Fibroblast of lung (primary cell): ENCODE results near the gene MTHFSD. TPM values are rescaled to one million over a fixed set of nuclear protein-coding genes. Genes with fewer than 3 reads are reported as not detected.

Experiments used
- DNase-seq, 2 donors: peaks; one replicate each; pipeline versions ENCODE4 v3.0.0 to v3.0.0-alpha.2; 2010; ENCODE audit warnings: low read depth in 2 of 2
- H2AFZ ChIP-seq: 2 replicates; pipeline ENCODE4 v1.5.1; 2012; ENCODE audit warnings: low read length, control low read depth, inconsistent platforms
- H3K27ac ChIP-seq: 2 replicates; pipeline ENCODE4 v1.5.1; 2011; ENCODE audit warnings: low read length, control low read depth; ENCODE audit not compliant: insufficient read depth
- H3K27me3 ChIP-seq: 2 replicates; pipeline ENCODE4 v1.5.1; 2011; ENCODE audit warnings: mild to moderate bottlenecking, low read length; ENCODE audit not compliant: control insufficient read depth, insufficient read depth
- H3K36me3 ChIP-seq: 2 replicates; pipeline ENCODE4 v1.5.1; 2011; ENCODE audit warnings: low read length; ENCODE audit not compliant: control insufficient read depth, insufficient read depth
- H3K4me1 ChIP-seq: 2 replicates; pipeline ENCODE4 v1.5.1; 2011; ENCODE audit warnings: low read length; ENCODE audit not compliant: control insufficient read depth, insufficient read depth; ENCODE audit errors: extremely low read depth
- H3K4me2 ChIP-seq: 2 replicates; pipeline ENCODE4 v1.5.1; 2011; ENCODE audit warnings: low read length, control low read depth; ENCODE audit not compliant: insufficient read depth; ENCODE audit errors: extremely low read depth
- H3K4me3 ChIP-seq, 4 experiments: fragments of 200-600 bp in 1 of 4; sonication (generic) in 1 of 4; replicated peaks in 1 of 4; 2 replicates each; pipeline ENCODE4 v1.5.1; 2011 to 2016; ENCODE audit warnings: low read length in 4 of 4, low read depth in 3 of 4, mild to moderate bottlenecking in 3 of 4, control low read depth in 2 of 4, inconsistent platforms in 1 of 4, mixed read lengths in 1 of 4; ENCODE audit not compliant: insufficient read depth in 1 of 4; ENCODE audit errors: control extremely low read depth in 1 of 4
- H3K79me2 ChIP-seq: 2 replicates; pipeline ENCODE4 v1.5.1; 2012; ENCODE audit warnings: mild to moderate bottlenecking, low read length, inconsistent platforms; ENCODE audit not compliant: control insufficient read depth, insufficient read depth
- H3K9ac ChIP-seq: 2 replicates; pipeline ENCODE4 v1.5.1; 2011; ENCODE audit warnings: mild to moderate bottlenecking, low read length, control low read depth; ENCODE audit not compliant: insufficient read depth
- H3K9me3 ChIP-seq: 2 replicates; pipeline ENCODE4 v1.5.1; 2012; ENCODE audit warnings: low read depth, low read length; ENCODE audit not compliant: control insufficient read depth, insufficient read depth
- H4K20me1 ChIP-seq: 2 replicates; pipeline ENCODE4 v1.5.1; 2011; ENCODE audit warnings: low read length; ENCODE audit not compliant: control insufficient read depth, insufficient read depth; ENCODE audit errors: extremely low read depth
- EZH2 ChIP-seq: IDR thresholded peaks from 2 replicates; pipeline ENCODE4 v1.5.1; 2012; ENCODE audit warnings: low read length, control low read depth, mild to moderate bottlenecking; ENCODE audit errors: missing control alignments
- polyA plus RNA-seq, 2 donors: library from polyadenylated mRNA; depleted of rRNA in 1 of 2; stranded (reverse) in 1 of 2; unstranded in 1 of 2; fragments of >200 nt; gene quantifications; 2 replicates each; pipeline ENCODE4 v1.2.1, GENCODE V29; 2011 to 2012; ENCODE audit warnings: missing spikeins in 1 of 2
- total RNA-seq: library from RNA; depleted of rRNA; stranded (reverse); fragments of >200 nt; gene quantifications from 2 replicates; pipeline ENCODE4 v1.2.1, GENCODE V29; 2014
- TF ChIP-seq, protein P1 (sequence below), 2 donors: IDR thresholded peaks in 1 of 2; conservative IDR thresholded peaks in 1 of 2; 1 replicate in 1 of 2; 2 replicates in 1 of 2; pipeline ENCODE4 v1.5.1; 2011 to 2012; ENCODE audit warnings: low read length in 2 of 2, control low read depth in 1 of 2, inconsistent platforms in 1 of 2, low read depth in 1 of 2, mild to moderate bottlenecking in 1 of 2

Gene MTHFSD
- total and polyA plus RNA-seq, 2 donors (not counting 1 experiment from before 2014, with no cell fraction given) = 13.1 to 19.3 TPM

DNA sequence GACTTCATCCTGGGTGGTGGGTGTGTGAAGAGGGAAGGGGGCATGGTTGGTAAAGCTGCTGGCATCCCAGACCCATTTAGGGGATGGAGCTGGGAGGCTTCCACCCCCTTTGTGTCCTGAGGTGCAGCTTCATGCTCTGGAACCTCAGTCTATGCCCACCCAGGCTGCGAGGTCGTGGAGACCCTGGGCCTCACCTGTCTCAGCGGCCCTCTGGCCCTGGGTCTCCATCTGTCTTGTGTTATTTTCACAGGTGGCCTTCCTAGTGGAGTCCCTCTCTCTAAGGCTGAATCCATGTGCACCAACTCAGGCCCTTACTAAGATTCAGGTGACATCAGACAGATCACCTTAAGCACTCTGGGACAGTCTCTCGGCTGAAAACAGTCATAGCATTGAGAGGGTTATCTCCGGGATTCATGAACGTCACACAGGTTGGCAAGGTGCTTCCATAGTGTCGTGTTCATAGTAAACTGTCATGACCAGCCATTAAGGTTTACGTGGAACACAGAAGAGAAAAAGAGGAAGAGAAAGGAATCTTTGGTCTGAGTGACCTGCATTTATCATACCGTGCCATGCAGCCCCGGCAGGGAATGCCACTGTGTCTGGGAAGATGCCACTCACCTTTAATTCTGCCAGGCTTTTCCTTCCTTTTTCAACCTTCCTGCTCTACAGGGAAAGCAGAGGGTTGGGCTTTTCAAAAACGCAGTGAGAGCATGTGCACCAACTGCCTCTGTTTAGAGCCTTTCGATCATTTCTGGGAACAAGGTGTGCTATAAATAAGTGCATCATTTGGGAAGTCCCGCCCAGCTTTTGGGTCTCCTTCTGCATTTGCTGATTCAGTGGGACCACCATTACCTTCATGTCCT lies 18.8 kb upstream of the MTHFSD start:
- Histone ChIP-seq H3K4me3 (no peak overlapping the region), H3K9me3 (no peaks in the 10 kb centered on the region), H3K79me2 (peaks cover 53% of the 10 kb centered on the region), H2AFZ (no peak overlapping the region), H3K27ac (no peak overlapping the region), H3K4me1 (peaks cover 9% of the 10 kb centered on the region), H3K27me3 (no peaks in the 10 kb centered on the region), H4K20me1 (no peaks in the 10 kb centered on the region), H3K4me2 (no peak overlapping the region), H3K9ac (no peak overlapping the region), H3K36me3 (peaks cover 6% of the 10 kb centered on the region)
- DNase-seq = no peak
- TF ChIP-seq EZH2 = no peak

DNA sequence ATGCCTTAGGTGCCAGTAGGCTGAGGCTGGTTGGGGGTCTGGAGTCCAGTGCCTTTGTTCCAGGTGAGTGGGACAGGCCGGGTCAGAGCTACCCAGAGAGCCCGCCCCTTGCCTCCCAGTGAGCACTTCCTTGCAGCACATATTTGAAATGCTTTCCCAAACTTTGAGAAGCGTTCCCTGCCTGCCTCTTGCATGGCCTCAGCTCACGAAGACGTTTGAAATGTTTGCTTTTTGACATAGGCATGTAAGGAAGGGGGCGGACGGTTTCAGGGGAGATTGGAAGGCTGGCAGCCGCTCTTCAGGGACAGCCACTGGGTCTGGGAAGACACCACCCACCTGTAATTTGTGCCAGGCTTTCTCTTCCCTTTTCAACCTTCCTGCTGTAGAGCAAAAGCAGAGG lies 18.2 kb upstream of the MTHFSD start:
- no peaks in the 10 kb centered on the region for H3K27me3 ChIP-seq
- H3K9me3 ChIP-seq = no peaks in the 10 kb centered on the region
- H3K4me3 ChIP-seq = no peak overlapping the region
- no peak overlapping the region for H3K9ac ChIP-seq
- H3K4me1 ChIP-seq = peaks cover 9% of the 10 kb centered on the region
- TF ChIP-seq EZH2 = no peak
- TF ChIP-seq, protein P1, sequence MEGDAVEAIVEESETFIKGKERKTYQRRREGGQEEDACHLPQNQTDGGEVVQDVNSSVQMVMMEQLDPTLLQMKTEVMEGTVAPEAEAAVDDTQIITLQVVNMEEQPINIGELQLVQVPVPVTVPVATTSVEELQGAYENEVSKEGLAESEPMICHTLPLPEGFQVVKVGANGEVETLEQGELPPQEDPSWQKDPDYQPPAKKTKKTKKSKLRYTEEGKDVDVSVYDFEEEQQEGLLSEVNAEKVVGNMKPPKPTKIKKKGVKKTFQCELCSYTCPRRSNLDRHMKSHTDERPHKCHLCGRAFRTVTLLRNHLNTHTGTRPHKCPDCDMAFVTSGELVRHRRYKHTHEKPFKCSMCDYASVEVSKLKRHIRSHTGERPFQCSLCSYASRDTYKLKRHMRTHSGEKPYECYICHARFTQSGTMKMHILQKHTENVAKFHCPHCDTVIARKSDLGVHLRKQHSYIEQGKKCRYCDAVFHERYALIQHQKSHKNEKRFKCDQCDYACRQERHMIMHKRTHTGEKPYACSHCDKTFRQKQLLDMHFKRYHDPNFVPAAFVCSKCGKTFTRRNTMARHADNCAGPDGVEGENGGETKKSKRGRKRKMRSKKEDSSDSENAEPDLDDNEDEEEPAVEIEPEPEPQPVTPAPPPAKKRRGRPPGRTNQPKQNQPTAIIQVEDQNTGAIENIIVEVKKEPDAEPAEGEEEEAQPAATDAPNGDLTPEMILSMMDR (conservative IDR thresholded peaks at IDR 0.05 in 1 of 2, IDR thresholded peaks at IDR 0.05 in 1 of 2; ENCODE audit: low read depth in 1 of 2, low read length in 2 of 2) = no peak
- no peak overlapping the region for H3K27ac ChIP-seq
- no peak overlapping the region for H3K4me2 ChIP-seq
- H4K20me1 ChIP-seq = no peaks in the 10 kb centered on the region
- peak in 1 of 2 donors; percentile 78 for DNase-seq
- no peak overlapping the region for H2AFZ ChIP-seq
- H3K79me2 ChIP-seq = peaks cover 58% of the 10 kb centered on the region
- H3K36me3 ChIP-seq = peaks cover 6% of the 10 kb centered on the region

DNA sequence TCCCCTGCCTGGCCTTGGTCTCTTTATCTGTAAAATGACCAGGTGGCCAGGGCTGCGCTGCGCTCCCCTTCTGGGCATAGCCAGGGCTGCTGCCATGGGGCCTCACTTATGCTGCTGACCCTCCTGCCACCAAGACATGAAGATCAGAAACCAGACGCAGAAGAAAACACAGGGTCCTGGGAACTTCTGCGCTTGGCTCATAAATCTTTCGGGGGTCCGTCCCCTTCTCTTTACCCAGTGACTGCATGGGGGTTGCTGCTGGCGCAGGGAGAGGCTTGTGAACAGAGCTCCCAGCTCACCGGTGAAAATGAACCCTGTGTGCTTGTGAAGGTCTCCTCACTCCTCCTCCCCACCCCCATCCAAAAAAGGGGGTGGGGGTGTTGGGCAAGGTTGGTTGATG lies 17.6 kb upstream of the MTHFSD start:
- H3K79me2 ChIP-seq = peaks cover 64% of the 10 kb centered on the region
- H3K9ac ChIP-seq = no peak overlapping the region
- DNase-seq = no peak
- no peak overlapping the region for H2AFZ ChIP-seq
- H3K4me1 ChIP-seq = peaks cover 6% of the 10 kb centered on the region
- no peaks in the 10 kb centered on the region for H3K9me3 ChIP-seq
- H3K27ac ChIP-seq = no peak overlapping the region
- no peaks in the 10 kb centered on the region for H4K20me1 ChIP-seq
- H3K36me3 ChIP-seq = peaks cover 6% of the 10 kb centered on the region
- H3K4me2 ChIP-seq = no peak overlapping the region
- TF ChIP-seq, protein P1 (conservative IDR thresholded peaks at IDR 0.05 in 1 of 2, IDR thresholded peaks at IDR 0.05 in 1 of 2; ENCODE audit: low read depth in 1 of 2, low read length in 2 of 2) = no peak
- TF ChIP-seq EZH2 = no peak
- no peak overlapping the region for H3K4me3 ChIP-seq
- no peaks in the 10 kb centered on the region for H3K27me3 ChIP-seq
